NCI-H2029 (cell line): ENCODE results near the gene HS3ST4.
"Not testable (repeated sequence)": the region's sequence is repeated elsewhere in the genome, so short reads cannot be mapped to it uniquely, and the experiment has no call there.

Experiments
- DNase-seq: peaks from one replicate; lab custom pipeline; 2025; lab: John Stamatoyannopoulos, UW

The HS3ST4 gene

DNA sequence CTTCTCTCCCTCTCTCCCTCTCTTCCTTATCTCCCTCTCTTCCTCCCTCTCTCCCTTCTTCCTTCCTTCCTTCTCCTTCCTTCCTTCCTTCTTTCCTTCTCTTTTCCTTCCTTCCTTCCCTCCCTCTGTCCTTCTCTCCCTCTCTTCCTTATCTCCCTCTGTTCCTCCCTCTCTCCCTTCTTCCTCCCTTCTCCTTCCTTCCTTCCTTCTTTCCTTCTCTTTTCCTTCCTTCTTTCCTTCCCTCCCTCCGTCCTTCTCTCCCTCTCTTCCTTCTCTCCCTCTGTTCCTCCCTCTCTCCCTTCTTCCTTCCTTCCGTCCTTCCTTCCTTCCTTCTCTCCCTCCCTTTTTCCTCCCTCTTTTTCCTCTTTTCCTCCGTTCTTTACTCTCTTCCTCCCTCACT, 38.6 kb downstream of the HS3ST4 start:
- DNase-seq: no peak

DNA sequence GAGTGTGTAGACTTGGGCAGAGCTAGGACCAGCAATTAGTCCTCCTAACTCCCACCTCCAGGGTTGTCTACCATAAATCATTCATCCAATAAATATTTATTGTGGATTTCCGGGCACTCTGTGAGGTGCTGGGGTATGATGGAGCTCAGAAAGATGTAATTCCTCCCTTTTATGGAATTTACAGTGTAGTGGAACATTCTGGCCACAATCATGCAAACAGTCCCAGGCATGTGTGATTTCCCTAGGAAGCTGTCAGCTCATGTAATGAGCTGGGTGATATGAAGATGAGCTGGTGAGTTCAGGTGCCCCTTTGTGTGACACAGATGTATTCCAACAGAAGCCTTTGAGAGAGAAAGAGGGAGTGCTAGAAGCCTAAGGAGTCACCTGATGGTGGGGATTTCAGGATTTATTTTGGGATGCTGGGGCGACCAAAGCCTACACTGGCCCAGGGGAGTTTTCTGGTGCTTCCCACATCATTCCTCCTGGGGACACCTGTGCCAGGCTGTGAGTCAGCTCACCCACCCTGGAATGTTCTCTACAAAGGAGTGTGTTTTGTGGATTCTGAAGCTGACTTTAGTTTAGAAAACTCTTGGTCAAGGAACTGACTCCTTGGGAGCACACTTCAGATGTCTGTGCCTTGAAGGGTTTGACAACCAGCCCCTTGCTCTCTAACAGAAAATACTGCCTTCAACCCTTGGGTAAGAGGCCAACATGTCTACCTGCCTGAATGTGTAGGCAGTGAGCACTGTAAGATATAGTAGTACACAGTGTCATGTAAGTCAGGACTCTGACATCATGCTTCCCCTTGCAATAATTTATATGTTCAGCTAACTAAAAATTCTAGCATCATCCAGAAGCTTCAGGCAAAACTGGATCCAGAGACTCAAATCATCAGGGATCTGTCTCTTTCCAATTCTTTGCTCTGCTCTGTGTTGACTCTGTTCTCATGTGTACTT, 42.9 kb downstream of the HS3ST4 start:
- DNase-seq: no peak

DNA sequence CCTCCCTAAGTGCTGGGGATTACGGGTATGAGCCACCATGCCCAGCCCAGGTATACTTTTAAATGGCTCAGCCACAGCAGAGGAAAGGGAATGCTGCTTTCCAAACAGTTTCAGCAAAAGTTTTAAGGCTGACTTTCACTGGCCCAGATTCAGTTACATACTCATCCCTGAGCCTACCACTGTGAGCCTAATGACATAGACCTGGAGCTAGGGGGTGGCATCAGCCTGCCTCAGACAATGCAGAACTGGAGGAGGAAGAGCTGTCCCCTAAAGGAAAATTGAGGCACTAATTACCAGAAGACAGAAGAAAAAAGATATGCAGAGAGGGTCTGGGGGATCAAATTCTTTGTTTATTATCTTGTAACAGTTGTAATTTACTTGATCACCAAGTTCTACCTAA, 43.9 kb downstream of the HS3ST4 start:
- DNase-seq: no peak

GRCh38 chr16:25747160-25747758, 55.5 kb downstream of the HS3ST4 start:
- no peak for DNase-seq

- DNase-seq: no peak
Observed at GRCh38 chr16:25748092-25748654, 56.4 kb downstream of the HS3ST4 start.

- DNase-seq: no peak
Observed at GRCh38 chr16:25750488-25751216, 58.9 kb downstream of the HS3ST4 start.

GRCh38 chr16:25751230-25751835, 59.6 kb downstream of the HS3ST4 start:
- DNase-seq: no peak

DNA sequence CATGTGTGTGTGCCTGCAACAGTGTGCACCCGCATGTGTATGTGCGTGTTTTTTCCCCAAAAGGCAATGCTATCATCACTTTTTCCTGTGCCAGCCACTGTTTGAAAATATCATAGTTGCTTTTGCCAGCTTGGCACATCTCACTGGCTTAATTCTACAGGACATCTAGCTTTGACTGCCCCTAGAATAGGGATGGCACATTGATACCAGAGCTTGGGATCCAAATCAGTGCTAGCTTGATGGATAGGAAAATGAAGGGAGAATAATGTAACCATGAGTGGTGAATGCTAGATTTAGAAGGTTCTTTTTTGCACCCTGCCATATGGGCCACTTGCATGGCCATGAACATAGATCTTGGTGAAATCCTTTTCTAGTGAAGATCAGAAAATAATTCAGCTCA, 72.7 kb downstream of the HS3ST4 start:
- DNase-seq: no peak

DNA sequence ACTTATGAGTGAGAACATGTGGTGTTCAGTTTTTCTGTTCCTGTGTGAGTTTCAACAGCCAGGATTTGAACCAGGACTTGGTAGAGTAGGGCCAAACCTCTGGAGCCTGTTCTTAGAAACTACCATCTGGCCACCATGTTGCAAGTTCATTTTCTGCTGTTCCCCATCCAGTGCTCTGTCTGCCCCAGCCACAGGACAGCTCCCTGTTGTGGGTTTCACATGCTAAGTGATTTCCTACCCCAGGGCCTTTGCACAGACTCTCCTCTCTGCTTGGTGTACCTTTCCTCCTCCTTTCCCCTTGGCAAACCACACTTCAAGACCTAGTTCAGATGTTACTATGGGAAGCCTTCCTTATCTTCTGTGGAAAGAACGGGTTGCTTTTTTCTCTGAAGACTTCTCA, 79.5 kb downstream of the HS3ST4 start:
- no peak for DNase-seq

DNA sequence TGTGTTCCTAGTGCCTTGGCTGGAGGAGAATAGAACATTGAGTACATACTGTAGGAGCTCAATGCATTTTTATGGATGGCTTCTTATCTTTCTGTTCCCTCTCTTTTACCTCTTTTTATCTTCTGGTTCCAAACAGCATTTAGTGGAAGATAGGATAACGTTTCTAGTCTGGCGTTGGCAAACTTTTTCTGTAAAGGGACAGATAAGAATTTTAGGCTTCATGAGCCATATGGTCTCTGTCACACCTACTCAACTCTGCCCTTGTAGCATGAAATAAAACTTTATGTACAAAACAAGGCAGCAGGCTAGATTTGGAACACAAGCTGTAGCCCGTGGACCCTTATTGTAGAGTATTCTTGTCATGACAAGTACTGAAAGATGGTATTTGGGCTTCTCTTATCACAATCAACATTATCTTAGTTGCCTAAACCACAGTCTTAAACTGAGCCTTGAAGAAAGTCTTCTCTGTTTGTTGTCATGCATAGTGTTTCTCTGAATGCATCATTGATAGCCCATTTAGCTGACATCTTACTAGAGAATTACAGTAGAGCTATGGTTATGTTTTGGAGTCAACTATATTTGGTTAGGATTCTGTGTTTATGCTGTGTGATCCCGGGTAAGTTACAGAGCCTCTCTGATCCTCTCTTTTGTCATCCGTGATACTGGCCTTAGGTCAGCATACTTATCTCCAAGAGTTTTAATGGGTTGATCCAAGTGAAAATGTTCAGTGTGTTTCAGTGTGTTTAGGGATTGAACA, 80.2 kb downstream of the HS3ST4 start:
- no peak for DNase-seq

DNA sequence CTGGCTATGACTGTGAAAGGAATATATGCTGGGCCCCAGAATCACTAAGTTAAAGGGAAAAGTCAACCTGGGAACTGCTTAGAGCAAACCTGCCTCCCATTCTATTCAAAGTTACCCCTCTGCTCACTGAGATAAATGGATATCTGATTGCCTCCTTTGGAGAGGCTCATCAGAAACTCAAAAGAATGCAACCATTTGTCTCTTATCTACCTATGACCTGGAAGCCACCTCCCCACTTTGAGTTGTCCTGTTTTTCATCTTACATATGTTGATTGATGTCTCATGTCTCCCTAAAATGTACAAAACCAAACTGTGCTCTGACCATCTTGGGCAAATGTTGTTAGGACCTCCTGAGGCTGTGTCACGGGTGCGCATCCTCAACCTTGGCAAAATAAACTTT, 84.5 kb downstream of the HS3ST4 start:
- not testable (repeated sequence) for DNase-seq

- DNase-seq: no peak
Observed at GRCh38 chr16:25783226-25783625, 91.5 kb downstream of the HS3ST4 start.

- no peak for DNase-seq
Observed at GRCh38 chr16:25785361-25785760, 93.6 kb downstream of the HS3ST4 start.

DNA sequence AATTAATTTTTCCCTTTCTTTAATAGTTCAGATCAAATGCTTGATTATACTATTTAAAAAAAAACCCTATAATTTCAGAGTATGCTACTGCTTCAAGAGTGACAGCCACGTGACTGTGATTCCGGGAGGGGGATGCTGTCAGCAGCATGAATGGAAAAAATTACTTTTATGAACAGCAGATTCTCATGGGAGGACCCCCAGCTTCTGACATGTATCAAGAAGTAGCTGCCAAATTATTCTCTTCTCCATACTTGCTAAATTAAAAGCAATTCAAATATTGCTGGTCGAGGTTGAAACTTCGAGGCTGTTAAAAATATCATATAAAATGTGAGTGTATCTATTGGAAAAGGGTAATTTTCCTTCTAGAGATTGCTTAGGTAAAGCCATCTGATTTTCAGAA, 95.0 kb downstream of the HS3ST4 start:
- no peak for DNase-seq

- no peak for DNase-seq
Observed at GRCh38 chr16:25788637-25789036, 96.9 kb downstream of the HS3ST4 start.

GRCh38 chr16:25796239-25796638, 104.5 kb downstream of the HS3ST4 start:
- DNase-seq: no peak

GRCh38 chr16:25798065-25798464, 106.3 kb downstream of the HS3ST4 start:
- DNase-seq: no peak

DNA sequence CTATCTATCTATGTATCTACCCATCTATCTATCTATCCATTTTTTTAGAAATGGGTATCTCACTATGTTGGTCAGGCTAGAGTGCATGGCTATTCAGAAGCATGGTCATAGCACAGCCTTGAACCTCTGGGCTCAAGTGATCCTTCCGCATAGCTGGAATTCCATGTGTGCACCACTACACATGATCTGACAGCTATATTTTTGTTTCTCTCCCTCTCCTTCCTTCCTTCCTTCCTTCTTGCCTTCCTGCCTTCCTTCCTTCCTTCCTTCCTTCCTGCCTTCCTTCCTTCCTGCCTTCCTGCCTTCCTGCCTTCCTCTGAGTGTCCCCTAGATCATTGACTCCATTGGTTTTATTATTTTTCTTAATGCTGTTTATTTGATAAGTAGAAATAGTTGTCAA, 108.1 kb downstream of the HS3ST4 start:
- DNase-seq: no peak

DNA sequence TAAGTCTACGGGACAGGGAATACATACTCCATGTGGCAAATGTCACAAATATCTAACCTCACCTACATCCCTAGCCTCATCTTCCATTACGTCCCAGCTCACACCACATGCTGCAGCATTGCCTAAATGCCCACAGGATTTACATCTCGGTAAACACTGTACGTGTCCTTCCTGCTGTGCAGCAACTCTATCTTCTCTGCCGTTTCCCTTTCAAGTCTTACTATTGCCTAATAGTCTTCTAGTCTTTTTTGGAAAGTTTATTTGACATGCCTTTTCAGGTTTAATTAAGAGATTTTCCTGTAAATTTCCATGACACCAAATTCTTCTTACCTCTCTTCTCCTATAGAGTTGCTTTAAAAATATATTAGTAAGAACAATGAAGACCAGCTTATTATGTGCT, 120.5 kb downstream of the HS3ST4 start:
- DNase-seq: no peak

DNA sequence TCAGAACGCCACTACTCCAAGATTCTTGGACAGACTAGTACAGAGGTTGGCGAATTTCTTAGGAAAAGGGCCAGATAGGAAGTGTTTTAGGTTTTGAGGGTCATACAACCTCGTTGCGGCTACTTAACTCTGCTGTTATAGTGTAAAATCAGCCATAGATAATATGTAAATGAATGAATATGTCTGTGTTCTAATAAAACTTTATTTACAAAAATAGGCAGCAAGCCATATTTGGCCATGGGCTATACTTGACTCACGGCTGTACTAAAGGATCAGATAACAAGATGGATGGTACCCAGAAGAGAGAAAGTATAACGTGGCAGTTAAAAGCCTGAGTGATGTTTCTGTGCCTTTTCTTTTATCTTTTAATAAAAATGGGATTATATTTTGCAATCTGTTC, 125.5 kb downstream of the HS3ST4 start:
- no peak for DNase-seq

DNA sequence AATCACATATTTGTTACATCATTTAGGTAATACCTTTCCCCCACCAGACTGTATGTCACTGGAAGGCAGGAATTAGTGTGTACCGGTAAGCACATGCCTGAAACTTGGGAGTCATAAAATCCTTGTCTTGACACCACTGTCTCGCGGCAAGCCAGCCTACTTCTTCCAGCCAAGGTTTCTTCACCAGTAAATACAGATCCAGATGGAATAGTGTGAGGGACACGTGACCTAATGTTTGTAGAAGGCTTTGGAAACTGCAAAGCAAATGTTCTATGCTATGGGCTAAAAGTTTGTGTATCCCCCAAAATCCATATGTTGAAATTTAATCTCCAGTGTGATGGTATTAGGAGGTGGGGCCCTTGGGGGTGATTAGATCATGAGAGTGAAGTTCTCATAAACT, 126.1 kb downstream of the HS3ST4 start:
- DNase-seq: no peak
